BE2C (cell line): ENCODE results near the gene SNTA1.
"Not testable (repeated sequence)": the region's sequence is repeated elsewhere in the genome, so short reads cannot be mapped to it uniquely, and the experiment has no call there.

Experiments
- DNase-seq: peaks from one replicate; pipeline ENCODE4 v3.0.0-alpha.2; 2020
- H3K27me3 ChIP-seq: fragments of 250-450 bp; sonication (Bioruptor Pico); 2 replicates; pipeline ENCODE4 v1.5.1; 2020; ENCODE audit warnings: mild to moderate bottlenecking
- H3K36me3 ChIP-seq: fragments of 250-450 bp; sonication (Bioruptor Pico); 2 replicates; pipeline ENCODE4 v1.5.1; 2020; ENCODE audit warnings: mild to moderate bottlenecking
- H3K4me1 ChIP-seq: fragments of 250-450 bp; sonication (Bioruptor Pico); 2 replicates; pipeline ENCODE4 v1.5.1; 2020
- H3K4me3 ChIP-seq: 2 replicates; pipeline ENCODE4 v1.5.1; 2011; ENCODE audit warnings: low read depth, low read length
- H3K9me3 ChIP-seq: fragments of 250-450 bp; sonication (Bioruptor Pico); 2 replicates; pipeline ENCODE4 v1.5.1; 2020
- CTCF ChIP-seq: IDR thresholded peaks from 2 replicates; pipeline ENCODE4 v1.5.1; 2012; ENCODE audit warnings: mild to moderate bottlenecking, low read depth, low read length

SNTA1 gene

DNA sequence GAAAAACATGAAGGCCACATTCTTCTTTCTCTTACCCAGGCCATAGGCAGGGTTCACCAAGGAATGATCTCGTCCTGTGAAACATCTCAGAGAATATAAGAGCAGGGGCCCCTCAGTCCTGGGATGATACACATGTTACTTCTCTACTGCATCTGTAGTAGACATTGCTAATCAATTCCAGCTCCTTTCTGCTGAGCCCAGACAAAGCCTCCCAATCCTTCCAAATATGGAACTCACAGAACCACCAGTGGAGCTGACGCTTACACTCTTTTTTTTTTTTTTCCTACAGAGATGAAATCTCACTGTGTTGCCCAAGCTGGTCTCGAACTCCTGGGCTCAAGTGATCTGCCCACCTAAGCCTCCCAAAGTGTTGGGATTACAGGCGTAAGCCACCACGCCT lies 9.1 kb downstream of the SNTA1 start:
- Histone ChIP-seq H3K4me3 (no peak overlapping the region), H3K27me3 (no peaks in the 10 kb centered on the region), H3K36me3 (no peaks in the 10 kb centered on the region), H3K4me1 (no peaks in the 10 kb centered on the region), H3K9me3 (no peaks in the 10 kb centered on the region)
- no peak for TF ChIP-seq CTCF
- no peak for DNase-seq

GRCh38 chr20:33433465-33434234 lies 9.9 kb downstream of the SNTA1 start:
- H3K9me3 ChIP-seq, result no peaks in the 10 kb centered on the region
- H3K4me1 ChIP-seq, result no peaks in the 10 kb centered on the region
- H3K36me3 ChIP-seq, result no peaks in the 10 kb centered on the region
- no peak for TF ChIP-seq CTCF
- no peak overlapping the region for H3K4me3 ChIP-seq
- no peak for DNase-seq
- H3K27me3 ChIP-seq, result no peaks in the 10 kb centered on the region

DNA sequence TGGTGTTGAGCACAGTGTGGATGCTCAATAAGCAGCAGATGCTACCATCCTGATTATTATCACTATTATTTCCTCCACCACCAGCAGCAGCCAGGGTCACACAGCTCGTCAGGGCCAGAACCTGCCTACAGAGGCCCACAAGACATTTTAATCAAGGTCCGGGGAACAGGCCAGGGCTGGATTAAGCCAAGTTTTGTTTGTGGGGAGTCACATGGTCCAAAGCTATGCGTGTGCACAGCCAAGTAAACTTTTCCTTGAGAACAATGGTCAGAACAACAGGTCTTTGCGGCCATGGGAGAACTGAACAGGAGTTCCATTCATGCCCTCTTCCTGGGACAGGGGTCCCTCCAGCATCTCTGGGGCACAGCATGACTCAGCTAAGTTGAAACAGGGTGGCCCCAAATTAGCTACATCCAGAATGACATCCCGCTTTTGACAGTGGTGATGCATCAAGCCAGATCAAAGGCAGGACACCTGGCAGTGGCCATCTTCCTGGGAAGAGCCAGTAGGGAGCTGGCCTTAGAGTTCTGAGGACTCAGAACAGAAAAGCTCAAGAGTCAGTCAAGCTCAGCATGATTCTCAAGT lies 11.7 kb downstream of the SNTA1 start:
- Histone ChIP-seq H3K4me1 (no peaks in the 10 kb centered on the region), H3K9me3 (no peaks in the 10 kb centered on the region), H3K27me3 (no peaks in the 10 kb centered on the region), H3K36me3 (no peaks in the 10 kb centered on the region), H3K4me3 (no peak overlapping the region)
- no peak for DNase-seq
- no peak for TF ChIP-seq CTCF

GRCh38 chr20:33423875-33424274 lies 19.7 kb downstream of the SNTA1 start:
- H3K27me3 ChIP-seq, H3K4me1 ChIP-seq, H3K36me3 ChIP-seq, H3K4me3 ChIP-seq, DNase-seq, H3K9me3 ChIP-seq: not testable (repeated sequence)

DNA sequence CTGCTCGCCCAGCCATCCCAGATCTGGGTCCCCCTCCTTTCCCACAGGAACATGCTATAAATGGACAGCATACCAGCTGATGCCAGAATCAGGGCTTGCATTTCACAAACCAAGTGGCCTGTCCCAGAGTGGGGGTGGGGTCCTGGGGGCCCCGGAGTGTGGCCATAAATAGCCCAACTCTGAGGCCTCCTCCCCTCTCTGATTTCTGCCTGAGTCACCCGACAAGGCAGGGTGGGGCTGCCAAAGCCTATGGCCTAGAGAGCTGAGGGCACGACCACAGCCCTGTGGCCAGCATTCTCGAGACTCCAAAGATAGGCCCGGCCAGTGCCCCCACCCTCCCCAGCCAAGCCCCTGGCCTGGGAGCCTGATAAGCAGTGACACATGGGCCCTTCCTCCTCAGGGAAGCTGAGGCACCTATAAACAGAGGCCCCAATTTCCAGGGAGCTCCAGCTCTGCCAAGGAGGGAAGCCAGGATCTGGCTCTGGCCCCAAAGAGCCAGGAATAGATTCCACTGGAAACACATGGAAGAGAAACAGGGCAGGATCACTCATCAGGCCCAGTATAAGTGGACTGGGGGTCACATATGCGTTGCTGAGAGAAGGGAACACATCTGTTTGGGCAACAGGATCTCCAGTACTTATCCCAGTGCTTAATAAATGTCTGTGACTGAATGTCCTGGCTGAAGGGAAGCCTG lies 20.3 kb downstream of the SNTA1 start:
- TF ChIP-seq CTCF, result no peak
- DNase-seq, result no peak
- Histone ChIP-seq H3K27me3 (no peaks in the 10 kb centered on the region), H3K4me3 (no peak overlapping the region), H3K9me3 (no peaks in the 10 kb centered on the region), H3K4me1 (peaks cover 6% of the 10 kb centered on the region), H3K36me3 (no peaks in the 10 kb centered on the region)

DNA sequence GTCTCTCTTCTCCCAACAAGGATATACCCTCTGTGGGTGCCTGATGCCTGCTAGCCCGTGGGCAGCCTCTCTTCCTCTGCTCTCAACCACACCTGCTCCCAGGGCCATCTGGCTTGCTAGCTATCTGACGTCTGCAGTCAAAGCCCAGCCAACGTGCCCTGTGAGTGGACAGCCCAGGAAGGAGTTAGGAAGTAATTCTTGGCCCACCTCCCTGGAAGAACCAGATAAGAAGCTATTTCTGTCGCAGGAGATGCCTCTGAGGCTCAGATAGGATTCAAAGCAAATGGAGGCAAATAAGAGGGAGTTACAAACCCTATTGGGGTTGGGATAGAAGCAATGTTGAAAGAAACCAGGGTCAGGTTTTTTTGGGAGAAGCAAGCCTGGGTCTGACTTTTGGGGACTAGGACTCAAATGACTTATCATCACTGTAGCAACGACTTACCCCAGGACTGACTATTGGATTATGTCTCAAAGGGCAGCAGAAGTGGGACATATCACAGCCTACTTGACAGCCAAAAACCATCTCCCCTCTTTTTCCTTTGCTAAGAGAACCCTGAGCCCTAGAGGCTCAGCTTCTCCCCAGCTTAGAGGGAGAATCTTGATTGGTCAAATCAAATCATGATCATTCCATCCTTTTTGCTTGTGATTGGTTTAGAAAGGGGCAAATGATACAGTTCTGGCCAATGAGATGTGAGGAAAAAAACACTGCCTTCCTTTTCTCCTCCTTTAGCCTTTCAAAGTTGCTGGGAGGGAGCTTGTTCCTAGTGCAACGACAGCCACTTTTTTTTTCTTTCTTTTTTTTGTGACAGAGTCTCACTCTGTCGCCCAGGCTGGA lies 24.2 kb downstream of the SNTA1 start:
- TF ChIP-seq CTCF, result no peak
- peak; percentile 71 for DNase-seq
- H3K4me3 ChIP-seq, result no peak overlapping the region

More for the DNA sequence above, 24.2 kb downstream of the SNTA1 start:
- Histone ChIP-seq H3K36me3 (no peaks in the 10 kb centered on the region), H3K27me3 (no peaks in the 10 kb centered on the region), H3K4me1 (peaks cover 6% of the 10 kb centered on the region), H3K9me3 (no peaks in the 10 kb centered on the region)
